Endometrial microvascular endothelial cells (primary cell): Measurements from ENCODE around the gene ATP5ME. TPM values are rescaled to one million over a fixed set of nuclear protein-coding genes. Genes with fewer than 3 reads are reported as not detected.

Experiments
- in situ Hi-C: cut with HindIII; loops from 2 replicates; pipeline ENCODE4 v1.10.0; 2017; ENCODE audit warnings: low sequenced_read_pairs, low pct_unique_long_range_greater_than_20kb; ENCODE audit errors: inconsistent ontology term
- total RNA-seq: library from RNA; depleted of rRNA; stranded (reverse); fragments of >200 nt; gene quantifications from one replicate; pipeline ENCODE4 v1.2.3, GENCODE V29; 2015; ENCODE audit errors: inconsistent ontology term

ATP5ME gene
- total RNA-seq, 1 donor from 2014 or later = 168 TPM

- in situ Hi-C loops = no loop called here
These were observed 44.5 kb downstream of the ATP5ME start for GRCh38 chr4:629636-629914.

- in situ Hi-C loops = no loop called here
These were observed 45.0 kb downstream of the ATP5ME start for GRCh38 chr4:628821-629635.

- in situ Hi-C loops = no loop called here
These were observed 45.8 kb downstream of the ATP5ME start for GRCh38 chr4:628311-628741.

- in situ Hi-C loops = no loop called here
These were observed 46.5 kb downstream of the ATP5ME start for GRCh38 chr4:627347-628125.

- in situ Hi-C loops = no loop called here
These were observed 47.6 kb downstream of the ATP5ME start for GRCh38 chr4:626201-627091.

- in situ Hi-C loops = no loop called here
These were observed 48.4 kb downstream of the ATP5ME start for GRCh38 chr4:625631-626161.

- in situ Hi-C loops = no loop called here
These were observed 49.1 kb downstream of the ATP5ME start, which contains the start of gene PDE6B for GRCh38 chr4:624705-625590. Gene PDE6B, plus strand, starts transcription at chr4:625573. Its CDS starts 54 bp downstream, at chr4:625627.

GRCh38 chr4:623914-624566 is 50.0 kb downstream of the ATP5ME start:
- in situ Hi-C loops = no loop called here

- in situ Hi-C loops = no loop called here
These were observed 50.8 kb downstream of the ATP5ME start for GRCh38 chr4:622996-623913.

Other genes with a start within 250 kb of the ATP5ME start
- gene ZNF721, start 175.1 kb downstream of the ATP5ME start, total RNA-seq = 10.6 TPM
- 54.1 TPM for gene PIGG, start 175.1 kb downstream of the ATP5ME start, total RNA-seq
- not detected for gene TMEM271, start 98.0 kb downstream of the ATP5ME start, total RNA-seq
- gene PDE6B, start 48.7 kb downstream of the ATP5ME start, total RNA-seq = not detected
- 2.6 TPM for gene MYL5, start 266 bp upstream of the ATP5ME start, total RNA-seq
- gene SLC49A3, start 14.9 kb upstream of the ATP5ME start, total RNA-seq = 5.3 TPM
- gene PCGF3, start 31.6 kb upstream of the ATP5ME start, total RNA-seq = 42.6 TPM
- gene CPLX1, start 151.9 kb upstream of the ATP5ME start, total RNA-seq = not detected